HL-60/S4 (cell line): ENCODE measurements around the gene MACC1.
"Not testable (repeated sequence)": the region's sequence is repeated elsewhere in the genome, so short reads cannot be mapped to it uniquely, and the experiment has no call there.

Experiments
- in situ Hi-C: fragments of 300-500 bp; cut with MboI; formaldehyde crosslinking; loops from 2 replicates; pipeline ENCODE4 v1.14.3; 2022; ENCODE audit warnings: low sequenced_read_pairs

The MACC1 gene

DNA sequence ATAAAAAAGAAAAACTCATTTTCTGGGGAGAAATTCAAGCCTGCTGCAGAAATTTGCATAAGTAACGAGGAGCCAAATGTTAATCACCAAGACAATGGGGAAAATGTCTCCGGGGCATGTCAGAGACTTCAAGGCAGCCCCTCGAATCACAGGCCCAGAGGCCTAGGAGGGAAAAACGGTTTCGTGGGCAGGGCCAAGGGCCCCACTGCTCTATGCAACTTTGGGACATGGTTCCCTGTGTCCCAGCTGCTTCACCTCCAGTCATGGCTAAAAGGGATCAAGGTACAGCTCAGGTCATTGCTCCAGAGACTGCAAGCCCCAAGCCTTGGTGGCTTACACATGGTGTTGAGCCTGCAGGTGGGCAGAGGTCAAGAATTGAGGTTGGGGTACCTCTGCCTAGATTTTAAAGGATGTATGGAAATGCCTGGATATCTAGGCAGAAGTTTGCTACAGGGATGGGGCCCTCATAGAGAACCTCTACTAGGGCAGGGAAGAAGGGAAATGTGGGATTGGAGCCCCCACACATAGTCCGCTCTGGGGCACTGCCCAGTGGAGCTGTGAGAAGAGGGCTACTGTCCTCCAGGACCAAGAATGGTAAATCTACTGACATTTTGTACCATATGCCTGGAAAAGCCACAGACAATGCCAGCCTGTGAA lies 8.4 kb downstream of the MACC1 start:
- in situ Hi-C loops = no loop called here

DNA sequence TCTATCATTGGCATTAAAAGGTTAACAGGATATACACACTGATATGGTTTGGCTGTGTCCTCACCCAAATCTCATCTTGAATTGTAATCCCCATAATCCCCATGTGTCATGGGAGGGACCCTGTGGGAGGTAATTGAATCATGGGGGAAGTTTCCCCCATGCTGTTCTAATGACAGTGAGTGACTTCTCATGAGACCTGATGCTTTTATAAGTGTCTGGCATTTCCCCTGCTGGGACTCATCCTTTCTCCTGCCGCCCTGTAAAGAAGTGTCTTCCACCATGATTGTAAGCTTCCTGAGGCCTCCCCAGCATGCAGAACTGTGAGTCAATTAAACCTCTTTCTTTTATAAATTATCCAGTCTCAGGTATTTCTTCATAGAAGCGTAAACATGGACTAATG lies 9.4 kb downstream of the MACC1 start:
- in situ Hi-C loops = not testable (repeated sequence)

DNA sequence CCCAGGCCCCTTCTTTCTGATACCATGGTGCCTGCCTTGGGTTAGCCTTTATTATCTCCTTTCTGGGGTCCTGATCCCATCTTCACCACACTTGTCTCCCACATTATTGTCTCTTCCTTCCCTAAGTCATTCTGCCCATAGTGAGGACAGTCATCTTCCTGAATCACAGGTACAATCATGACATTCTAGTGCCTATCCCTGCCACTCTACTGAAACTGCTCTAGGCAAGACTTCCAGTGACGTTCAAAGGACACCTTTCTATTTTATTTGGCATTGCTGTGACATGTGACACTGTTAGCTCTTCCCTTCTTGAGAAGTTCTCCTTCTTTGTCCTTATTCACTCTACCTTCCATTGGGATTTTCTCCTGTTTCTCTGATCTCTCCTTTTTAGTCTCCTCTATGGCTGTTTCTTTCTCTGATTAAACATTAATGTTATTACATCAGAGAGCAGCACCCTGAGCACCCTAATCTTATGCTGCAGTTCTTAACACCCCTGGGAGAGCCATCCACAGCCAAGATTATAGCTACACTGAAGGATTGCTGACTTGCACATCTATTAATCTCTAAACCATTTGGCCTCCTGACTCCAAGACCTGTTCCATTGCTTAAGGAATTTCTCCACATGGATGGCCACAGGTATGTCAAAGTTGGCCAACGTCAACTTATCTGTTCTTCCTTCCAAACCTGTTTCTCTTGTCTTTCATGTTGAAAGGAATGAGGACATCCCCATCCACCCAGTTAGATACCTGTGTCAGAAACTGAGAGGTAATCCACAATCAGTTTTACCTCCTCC lies 10.9 kb downstream of the MACC1 start:
- in situ Hi-C loops = no loop called here

DNA sequence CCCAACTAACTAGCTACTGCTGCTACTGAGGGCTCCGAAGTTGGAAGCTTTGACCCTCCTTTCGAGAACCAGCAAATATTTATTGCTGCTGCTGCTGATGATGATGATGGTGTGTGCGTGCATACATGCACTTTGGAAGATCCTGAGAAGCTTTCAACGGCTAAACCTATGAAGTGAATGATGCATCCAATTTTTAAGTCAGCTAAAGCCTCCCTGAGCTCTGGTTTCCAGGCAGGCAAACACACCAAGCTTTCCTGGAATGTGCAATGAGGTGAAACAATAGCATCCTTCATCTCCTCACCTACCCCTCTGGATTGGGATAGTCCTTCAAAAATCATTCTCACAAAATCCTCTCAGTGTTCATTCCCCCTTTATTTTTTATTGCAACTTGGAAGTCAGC lies 13.9 kb downstream of the MACC1 start:
- in situ Hi-C loops = no loop called here

DNA sequence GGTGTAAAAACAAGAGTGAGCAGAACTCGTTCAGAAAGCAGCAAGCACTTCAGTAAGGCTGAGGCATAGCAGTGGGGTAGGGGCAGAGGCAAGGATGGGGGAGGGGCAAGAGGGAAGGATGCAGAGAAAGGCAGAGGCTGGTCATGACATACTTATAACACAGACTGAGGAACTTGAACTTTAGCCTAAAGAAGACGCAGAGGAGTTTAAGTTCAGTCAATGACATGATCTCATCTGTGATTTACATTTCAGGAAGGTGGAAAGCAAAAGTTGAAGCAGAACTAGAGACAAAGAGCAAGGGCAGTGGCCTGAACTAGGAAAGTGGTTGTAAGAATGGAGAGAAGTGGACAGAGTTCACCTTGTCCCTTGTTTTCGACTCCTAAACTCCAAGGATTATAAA lies 15.8 kb downstream of the MACC1 start:
- in situ Hi-C loops = no loop called here

DNA sequence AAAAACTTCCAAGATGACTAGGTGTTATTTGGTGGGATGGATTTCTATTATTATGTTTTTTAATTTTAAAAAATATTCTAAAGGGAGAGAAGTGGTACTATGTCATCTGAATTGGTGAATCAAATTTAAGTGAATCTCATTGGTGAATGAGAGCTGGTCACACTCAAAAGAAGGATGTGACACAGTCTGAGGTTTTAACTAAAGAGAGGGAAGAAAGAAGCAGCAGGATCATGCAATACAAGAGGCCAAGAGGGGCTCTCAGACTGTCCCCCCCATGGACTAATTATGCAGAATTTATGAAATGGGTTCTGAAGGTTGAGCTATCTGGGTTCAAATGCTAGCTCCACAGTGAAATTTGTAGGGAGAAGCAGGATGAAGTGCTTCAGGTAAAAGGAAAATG lies 16.2 kb downstream of the MACC1 start:
- in situ Hi-C loops = no loop called here

DNA sequence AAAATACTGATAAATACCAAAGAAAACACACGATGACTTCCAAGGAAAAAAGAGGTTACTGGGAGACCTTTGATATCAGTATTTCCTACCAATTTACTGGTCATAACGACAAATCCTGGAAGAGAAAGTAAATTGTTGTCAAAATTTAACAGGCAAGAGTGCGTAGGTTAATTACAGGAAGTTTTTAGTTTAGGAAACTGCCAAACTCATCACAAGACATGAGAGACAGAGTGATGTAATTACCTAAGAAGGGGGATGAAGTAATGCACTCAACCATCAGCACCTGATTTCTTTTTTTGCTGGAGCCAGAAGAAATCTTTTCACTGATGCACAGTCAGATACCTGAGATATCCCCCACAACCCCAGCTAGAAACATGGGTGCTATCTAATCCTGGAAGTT lies 16.8 kb downstream of the MACC1 start:
- in situ Hi-C loops = no loop called here

DNA sequence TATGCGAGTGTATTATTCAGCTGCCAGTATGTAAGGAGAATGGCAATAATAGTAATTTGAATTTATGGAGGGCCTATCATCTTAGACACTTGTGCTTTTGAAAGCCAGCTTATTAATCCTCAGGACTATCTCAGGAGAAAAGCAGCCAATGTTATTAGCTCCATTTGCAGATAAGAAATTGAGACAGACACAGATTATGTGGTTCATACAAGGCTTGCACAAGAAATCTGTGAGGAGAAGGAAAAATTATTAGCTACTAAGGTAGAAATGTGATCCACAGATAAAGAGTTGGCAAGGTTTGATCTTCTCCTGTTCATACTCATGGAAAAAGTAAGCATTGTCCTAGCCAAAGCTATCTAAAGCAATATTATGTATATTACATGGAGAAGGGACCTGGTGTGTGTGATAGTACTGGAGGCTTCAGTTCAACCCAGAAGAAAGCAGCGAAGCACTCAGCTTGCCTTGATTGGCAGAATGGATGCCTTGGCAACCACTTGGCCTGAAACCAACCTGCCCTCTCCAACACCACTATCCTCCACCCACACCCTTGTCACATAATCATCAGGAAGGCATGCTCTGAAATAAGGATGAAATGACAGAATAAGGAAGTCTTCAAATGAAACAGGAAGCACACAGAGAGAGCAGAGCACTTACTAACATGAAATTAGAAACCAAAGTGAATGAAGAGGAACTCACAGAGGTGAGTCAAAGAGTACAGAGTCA lies 18.0 kb downstream of the MACC1 start:
- in situ Hi-C loops = no loop called here

DNA sequence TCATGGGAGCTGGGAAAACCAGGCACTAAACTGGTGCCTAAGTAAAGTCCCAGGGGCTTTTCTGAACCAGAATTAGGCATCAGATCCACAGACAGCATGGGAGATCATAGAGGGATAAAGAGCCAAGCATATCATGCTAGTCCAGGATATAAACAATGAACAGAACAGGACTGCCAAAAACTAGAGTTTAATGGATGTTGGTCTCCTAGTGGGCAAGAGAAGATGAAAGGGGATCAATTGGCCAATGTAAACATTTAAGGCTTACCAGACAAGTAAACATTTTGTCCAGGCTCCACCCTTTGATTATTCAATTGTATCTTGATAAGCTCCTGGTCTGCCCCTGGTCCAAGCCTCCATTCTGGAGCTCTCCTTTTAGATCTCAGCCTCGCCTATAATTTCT lies 18.9 kb downstream of the MACC1 start:
- in situ Hi-C loops = no loop called here

DNA sequence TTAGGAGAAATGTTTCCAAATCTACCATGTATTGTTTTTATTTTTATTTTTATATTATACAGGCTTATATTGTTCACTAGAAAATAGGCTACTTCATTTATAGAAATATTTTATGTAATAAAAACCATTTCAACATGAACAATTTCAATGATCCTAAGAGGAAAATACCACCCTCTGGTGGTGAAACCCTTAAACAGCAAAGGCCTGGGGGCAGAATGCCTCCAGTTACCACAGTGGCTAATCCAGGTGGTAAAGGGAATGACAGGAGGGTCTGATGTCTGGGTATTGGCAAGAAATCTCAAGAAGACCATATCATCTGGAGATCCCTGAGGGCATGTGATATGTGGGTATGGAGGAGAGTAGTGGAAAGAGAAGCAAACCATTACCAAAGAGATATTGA lies 19.3 kb downstream of the MACC1 start:
- in situ Hi-C loops = no loop called here

DNA sequence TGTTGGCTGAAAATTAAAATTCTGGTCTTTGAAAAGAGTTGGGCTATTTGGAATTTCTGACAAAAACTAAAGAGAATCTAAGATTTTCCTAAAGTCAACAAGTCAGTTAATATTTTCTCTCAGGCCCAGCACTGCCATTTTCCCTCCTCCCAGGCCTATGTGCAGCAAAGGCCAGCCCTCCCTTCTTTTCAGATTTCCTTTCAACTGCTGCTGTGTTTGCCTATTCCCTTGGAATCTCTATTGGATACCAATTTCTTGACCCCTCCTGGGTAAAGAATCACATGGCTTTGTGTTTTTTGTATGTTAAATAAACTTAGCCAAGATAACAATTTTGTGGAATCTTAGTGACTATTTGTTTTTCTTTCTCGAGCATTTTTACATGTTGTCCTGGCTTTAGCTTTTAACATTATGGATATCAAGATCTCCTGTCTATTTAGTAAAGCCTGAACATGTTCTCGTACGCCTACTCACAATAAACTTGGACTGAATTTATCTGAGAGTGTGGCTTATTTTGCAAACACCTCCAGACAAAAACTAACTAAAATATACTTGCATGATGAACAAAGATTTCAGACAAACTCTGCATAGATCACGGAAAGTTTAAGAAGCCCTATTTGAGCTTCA lies 19.9 kb downstream of the MACC1 start:
- in situ Hi-C loops = no loop called here

DNA sequence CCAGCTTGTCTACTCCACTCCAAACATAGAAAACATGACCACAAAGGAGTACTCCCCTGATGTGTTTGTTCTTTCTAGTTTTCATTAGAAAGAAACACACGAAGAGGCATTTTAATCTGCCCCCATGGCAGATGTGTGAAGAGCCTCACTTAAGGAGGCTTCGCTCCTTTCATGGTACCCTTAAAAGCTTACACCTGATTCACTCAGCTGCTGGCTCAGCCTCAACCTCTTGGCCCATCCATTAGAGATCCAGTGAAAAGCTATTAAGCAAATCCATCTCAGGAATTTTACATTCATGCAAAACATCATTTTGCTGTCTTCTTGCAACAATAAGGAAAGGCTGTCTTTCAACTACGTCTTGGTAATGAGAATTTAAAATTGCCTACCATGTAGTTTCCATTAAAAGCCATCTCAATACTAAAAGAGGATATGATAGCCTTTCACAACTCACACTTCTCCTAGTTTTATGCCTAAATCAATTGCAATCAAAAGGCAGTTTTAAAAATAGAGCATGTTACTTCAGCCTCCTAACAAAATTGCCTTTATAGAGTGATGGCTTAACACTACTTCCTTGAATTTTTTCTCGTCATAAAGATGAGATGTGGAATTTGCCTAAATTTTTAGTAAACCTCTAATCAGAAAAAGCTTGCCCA lies 22.7 kb downstream of the MACC1 start:
- in situ Hi-C loops = no loop called here

DNA sequence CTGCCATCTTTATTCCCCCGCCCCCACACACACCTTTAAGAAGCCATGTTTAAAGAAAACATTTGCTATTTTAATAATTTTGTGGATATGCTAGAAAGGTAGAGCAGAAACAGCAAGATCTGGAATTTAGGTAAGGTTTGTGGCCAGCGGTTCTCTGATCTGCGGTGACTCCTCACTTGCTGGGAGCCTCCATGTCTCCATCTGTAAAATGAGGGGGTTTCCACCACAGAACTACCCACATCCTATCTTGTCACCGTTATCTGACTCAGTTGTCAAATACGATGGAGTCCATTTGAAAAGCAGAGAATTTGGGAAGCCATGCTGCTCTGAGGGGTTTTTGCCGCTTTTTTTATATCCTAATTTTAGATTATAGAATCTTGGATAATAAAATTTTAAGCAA lies 23.3 kb downstream of the MACC1 start:
- in situ Hi-C loops = no loop called here

DNA sequence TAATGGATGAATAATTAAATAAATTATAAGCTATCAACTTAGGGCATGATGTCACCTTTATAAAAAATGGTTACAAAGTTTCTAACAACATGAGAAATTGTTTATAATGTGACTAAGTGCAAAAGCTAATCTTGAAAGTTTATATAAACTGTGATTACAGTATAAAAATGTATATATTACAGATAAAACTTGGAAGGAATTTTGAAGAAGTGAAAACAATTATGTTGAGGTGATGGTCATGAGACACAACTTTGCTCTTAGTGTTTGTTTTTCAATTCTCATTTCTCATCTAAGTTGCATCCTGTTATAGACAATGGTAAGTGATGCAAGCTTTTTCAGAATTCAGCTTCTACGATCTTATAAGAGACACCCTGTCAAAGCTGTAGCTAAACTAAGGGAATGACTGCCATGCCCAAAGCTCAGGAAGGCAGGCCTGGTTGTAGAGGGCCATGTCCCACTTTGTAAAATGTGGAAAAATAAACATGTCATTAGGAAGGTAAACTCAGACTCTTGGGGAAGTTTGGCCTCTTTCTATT lies 23.9 kb downstream of the MACC1 start:
- in situ Hi-C loops = no loop called here

DNA sequence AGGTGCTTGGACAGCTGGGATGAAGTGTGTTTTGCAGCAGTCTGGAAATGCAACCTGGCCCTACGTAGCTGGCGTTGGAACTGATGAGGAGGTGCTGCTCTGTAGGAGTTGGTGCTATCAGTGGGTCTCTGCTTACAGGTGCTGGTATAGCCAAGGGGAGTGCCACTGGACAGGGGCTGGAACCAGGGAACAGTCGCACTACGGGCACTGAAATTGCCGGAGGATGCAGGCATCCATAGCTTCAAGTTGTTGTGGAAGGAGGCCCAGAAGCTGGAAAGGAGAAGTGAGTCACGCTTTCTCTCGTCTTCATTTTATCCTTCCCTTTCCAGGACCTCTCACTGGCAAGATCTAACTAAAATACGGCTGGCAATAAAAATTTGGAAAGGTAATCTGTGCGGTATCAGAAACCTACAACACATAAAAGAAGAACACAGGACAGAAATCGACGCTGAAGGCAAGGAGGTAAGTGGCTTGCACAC lies 25.8 kb downstream of the MACC1 start:
- in situ Hi-C loops = no loop called here

DNA sequence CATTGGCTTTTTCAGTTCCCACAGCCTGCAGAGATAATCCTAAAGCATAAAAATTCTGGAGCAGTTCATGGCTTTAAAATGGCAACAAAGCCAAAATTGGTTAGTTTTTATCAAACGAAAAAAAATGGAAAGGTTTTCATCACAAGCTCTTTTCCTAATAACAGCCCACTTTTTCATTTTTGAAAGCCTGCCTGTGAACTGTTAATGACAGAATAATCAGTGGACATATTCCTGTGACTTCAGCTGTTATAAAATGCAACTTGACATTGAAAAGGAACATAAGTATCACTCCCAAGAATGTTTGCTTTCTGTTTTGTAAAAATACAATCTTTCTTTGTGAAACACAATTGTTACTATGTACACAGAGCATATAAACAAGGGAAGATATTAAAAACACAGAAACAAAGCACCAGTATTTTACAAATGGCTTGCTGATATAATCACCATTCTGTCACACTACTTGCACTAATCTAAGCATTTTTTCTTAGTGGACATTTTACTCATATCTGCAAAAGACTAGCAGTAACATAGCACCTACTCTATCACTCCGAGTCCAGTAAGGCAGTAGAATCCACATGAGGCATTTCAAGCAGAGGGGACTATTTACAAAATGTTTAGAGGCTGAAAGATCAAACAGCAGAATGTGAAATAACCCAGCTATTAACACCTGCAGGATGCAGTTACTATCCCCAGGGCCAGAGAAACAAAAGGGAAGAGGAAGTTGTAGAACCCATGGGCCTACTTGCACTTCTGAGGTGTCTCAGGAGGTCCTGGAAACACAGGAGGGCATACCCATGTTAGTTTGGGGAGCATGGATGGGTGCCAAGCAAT lies 26.4 kb downstream of the MACC1 start:
- in situ Hi-C loops = no loop called here

DNA sequence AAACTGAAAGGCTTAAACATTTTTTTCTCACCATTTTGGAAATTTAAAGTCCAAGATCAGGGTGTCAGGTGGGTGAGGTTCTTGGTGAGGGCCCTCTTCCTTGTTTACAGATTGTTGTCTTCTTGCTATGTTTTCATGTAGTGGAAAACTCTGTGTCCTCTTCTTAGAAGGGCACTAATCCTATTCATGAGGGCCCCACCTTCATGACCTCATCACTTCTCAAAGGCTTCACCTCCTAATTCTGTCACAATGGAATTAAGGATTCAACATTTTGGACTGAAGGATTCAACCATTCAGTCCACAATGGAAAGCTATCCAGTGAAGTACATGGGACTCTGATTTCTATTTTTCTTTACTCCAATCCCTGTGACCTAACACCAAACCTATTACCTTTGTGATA lies 27.3 kb downstream of the MACC1 start:
- in situ Hi-C loops = no loop called here

DNA sequence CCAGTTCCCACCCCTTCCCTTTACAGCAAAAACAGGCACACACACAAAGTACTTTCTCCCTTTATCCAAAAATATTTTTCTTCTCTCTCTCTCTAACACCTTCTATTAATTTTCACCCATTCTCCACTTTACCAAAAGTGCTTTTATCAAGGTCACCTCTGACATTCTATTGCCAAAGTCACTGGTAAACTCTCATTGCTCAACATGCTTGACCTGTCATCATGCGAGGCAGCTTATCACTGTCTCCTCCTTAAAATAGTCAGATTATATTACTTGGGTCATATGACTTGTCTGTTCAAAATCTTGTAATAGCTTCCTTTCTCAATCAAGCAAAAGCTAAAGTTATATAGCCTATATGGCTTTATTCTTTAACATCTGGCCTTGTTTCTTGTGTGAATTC lies 28.6 kb downstream of the MACC1 start:
- in situ Hi-C loops = no loop called here

DNA sequence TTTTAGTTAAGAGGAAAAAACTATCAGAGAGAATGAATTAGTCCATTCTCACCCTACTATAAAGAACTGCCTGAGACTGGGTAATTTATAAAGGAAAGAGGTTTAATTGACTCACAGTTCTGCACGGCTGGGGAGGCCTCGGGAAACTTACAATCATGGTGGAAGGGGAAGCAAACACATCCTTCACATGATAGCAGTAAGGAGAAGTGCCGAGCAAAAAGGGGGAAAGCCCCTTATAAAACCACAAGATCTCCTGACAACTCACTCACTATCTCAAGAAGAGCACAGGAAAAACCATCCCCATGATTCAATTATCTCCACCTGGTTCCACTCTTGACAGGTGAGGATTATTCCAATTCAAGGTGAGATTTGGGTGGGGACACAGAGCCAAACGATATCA lies 29.3 kb downstream of the MACC1 start:
- in situ Hi-C loops = not testable (repeated sequence)

DNA sequence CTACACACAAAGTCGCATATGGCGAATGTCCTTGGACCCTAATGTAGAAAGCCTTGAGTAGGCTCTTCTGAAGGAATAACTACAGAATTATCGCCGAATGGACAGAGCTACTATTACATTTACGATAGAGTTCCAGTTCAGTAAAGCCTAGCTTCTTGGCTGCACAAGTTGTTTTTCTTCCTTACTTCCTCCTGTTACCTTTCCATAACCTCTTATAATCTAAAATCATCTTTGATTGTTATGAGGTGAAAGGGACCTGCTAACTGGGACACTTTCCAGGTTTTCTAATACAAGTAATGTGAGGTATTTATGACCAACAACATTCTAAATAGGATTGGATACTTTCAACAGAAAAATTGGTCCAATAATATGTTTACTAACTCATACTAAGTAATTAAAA lies 31.2 kb downstream of the MACC1 start:
- in situ Hi-C loops = no loop called here
